Mesenchymal stem cell (in vitro differentiated cells and primary cell): ENCODE results near the gene ABCA6. TPM values are rescaled to one million over a fixed set of nuclear protein-coding genes. Genes with fewer than 3 reads are reported as not detected.

ENCODE experiments used
- small RNA-seq: library from polyadenylated mRNA; stranded (forward); fragments of <200 nt; extraction: miRNeasy Mini kit (QIAGEN cat#:217004); gene quantifications from one replicate; pipeline ENCODE3, GENCODE V24; 2013; ENCODE audit warnings: low read depth

ABCA6 gene

Small RNA genes within 50 kb of the gene (small RNA-seq; reads per million reads assigned to genes)
- gene MIR4524B, result not detected
